SU-DHL-6 (cell line): Measurements from ENCODE around the gene CTXND1.

Experiments used
- H2AFZ ChIP-seq: fragments of 200-600 bp; sonication (generic); 2 replicates; pipeline ENCODE4 v1.6.1; 2014; ENCODE audit warnings: low read depth, mild to moderate bottlenecking, moderate library complexity, mixed read lengths, antibody characterized with exemption, low read length; ENCODE audit not compliant: severe bottlenecking
- H3F3A ChIP-seq: fragments of 200-600 bp; shearing (Covaris generic); 2 replicates; pipeline ENCODE4 v1.6.0; 2016; ENCODE audit warnings: antibody characterized with exemption, mild to moderate bottlenecking; ENCODE audit not compliant: insufficient read depth
- H3K27ac ChIP-seq: fragments of 200-600 bp; sonication (generic); 2 replicates; pipeline ENCODE4 v1.5.1; 2016; ENCODE audit warnings: low read depth, mild to moderate bottlenecking, low read length, moderate library complexity, mixed read lengths
- H3K27me3 ChIP-seq: fragments of 200-600 bp; sonication (generic), shearing (Covaris generic); 2 replicates; pipeline ENCODE4 v1.6.0; 2014; ENCODE audit warnings: mild to moderate bottlenecking, low read length
- H3K36me3 ChIP-seq: fragments of 200-600 bp; sonication (generic); 2 replicates; pipeline ENCODE4 v1.6.1; 2014; ENCODE audit warnings: mild to moderate bottlenecking, low read length, mixed read lengths
- H3K4me2 ChIP-seq: fragments of 300-600, 200-600 bp; shearing (Covaris generic), sonication (generic); 2 replicates; pipeline ENCODE4 v1.6.0; 2014; ENCODE audit warnings: low read length, low read depth, mild to moderate bottlenecking; ENCODE audit not compliant: poor library complexity, severe bottlenecking
- H3K4me3 ChIP-seq: fragments of 200-600 bp; sonication (generic); 2 replicates; pipeline ENCODE4 v1.5.1; 2014; ENCODE audit warnings: antibody characterized with exemption, low read length, mild to moderate bottlenecking, mixed read lengths; ENCODE audit not compliant: insufficient read depth, poor library complexity, severe bottlenecking
- H3K79me2 ChIP-seq: fragments of 200-600 bp; sonication (generic); 2 replicates; pipeline ENCODE4 v1.6.1; 2014; ENCODE audit warnings: mild to moderate bottlenecking, low read length, moderate library complexity; ENCODE audit not compliant: insufficient read depth
- H3K9ac ChIP-seq: fragments of 200-600 bp; sonication (generic); 2 replicates; pipeline ENCODE4 v1.7.0; 2014; ENCODE audit warnings: mild to moderate bottlenecking, low read length
- H3K9me2 ChIP-seq: fragments of 200-600 bp; sonication (generic); replicated peaks from 2 replicates; pipeline ENCODE4 v1.6.1; 2014; ENCODE audit warnings: low read length; ENCODE audit not compliant: insufficient read depth
- H3K9me3 ChIP-seq: fragments of 200-600 bp; sonication (generic); 2 replicates; pipeline ENCODE4 v1.6.1; 2014; ENCODE audit warnings: low read length, mixed read lengths; ENCODE audit not compliant: insufficient read depth
- H4K20me1 ChIP-seq: fragments of 200-600 bp; sonication (generic); 2 replicates; pipeline ENCODE4 v1.6.1; 2014; ENCODE audit warnings: low read depth, mild to moderate bottlenecking, antibody characterized with exemption, low read length, moderate library complexity, mixed read lengths
- EZH2phosphoT487 ChIP-seq: fragments of 200-600 bp; sonication (generic), shearing (Covaris generic); conservative IDR thresholded peaks from 2 replicates; pipeline ENCODE4 v1.6.1; 2018; ENCODE audit warnings: mild to moderate bottlenecking, antibody characterized with exemption, low read length, moderate library complexity, mixed read lengths
- TF ChIP-seq, protein P1 (sequence below): fragments of 200-600 bp; sonication (generic); IDR thresholded peaks from one replicate; pipeline ENCODE4 v1.5.1; 2017; ENCODE audit warnings: antibody characterized with exemption, mild to moderate bottlenecking, low read length, moderate library complexity; ENCODE audit not compliant: insufficient read depth, poor library complexity, severe bottlenecking

The CTXND1 gene

DNA sequence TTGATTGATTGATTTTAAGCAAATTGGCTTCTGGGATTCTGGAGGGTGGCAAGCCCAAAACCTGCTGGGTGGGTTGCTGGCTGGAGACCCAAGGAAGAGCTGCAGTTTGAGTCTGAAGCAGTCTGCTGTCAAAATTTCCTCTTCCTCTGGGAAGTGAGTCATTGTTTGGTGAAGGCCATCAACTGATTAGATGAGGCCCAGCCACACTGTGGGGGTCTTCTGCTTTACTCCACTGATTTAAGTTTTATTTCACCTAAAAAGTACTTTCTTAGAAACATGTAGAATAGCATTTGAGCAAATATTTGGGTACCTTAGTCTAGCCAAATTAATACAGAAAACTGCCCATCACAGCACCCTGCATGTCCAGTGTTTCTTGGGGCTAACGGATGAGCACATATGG, 65.4 kb downstream of the CTXND1 start:
- no peaks in the 10 kb centered on the region for H3K36me3 ChIP-seq
- H4K20me1 ChIP-seq = no peaks in the 10 kb centered on the region
- H3K4me3 ChIP-seq = no peak overlapping the region
- no peaks in the 10 kb centered on the region for H3K9me3 ChIP-seq
- no peaks in the 10 kb centered on the region for H3K27me3 ChIP-seq
- no peak overlapping the region for H3K9ac ChIP-seq
- H3K4me2 ChIP-seq = no peak overlapping the region
- no peak overlapping the region for H2AFZ ChIP-seq
- H3F3A ChIP-seq = no peaks in the 10 kb centered on the region
- TF ChIP-seq, protein P1, sequence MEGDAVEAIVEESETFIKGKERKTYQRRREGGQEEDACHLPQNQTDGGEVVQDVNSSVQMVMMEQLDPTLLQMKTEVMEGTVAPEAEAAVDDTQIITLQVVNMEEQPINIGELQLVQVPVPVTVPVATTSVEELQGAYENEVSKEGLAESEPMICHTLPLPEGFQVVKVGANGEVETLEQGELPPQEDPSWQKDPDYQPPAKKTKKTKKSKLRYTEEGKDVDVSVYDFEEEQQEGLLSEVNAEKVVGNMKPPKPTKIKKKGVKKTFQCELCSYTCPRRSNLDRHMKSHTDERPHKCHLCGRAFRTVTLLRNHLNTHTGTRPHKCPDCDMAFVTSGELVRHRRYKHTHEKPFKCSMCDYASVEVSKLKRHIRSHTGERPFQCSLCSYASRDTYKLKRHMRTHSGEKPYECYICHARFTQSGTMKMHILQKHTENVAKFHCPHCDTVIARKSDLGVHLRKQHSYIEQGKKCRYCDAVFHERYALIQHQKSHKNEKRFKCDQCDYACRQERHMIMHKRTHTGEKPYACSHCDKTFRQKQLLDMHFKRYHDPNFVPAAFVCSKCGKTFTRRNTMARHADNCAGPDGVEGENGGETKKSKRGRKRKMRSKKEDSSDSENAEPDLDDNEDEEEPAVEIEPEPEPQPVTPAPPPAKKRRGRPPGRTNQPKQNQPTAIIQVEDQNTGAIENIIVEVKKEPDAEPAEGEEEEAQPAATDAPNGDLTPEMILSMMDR = no peak
- TF ChIP-seq EZH2phosphoT487 = no peak
- no peaks in the 10 kb centered on the region for H3K79me2 ChIP-seq
- H3K9me2 ChIP-seq = no peaks in the 10 kb centered on the region
- no peak overlapping the region for H3K27ac ChIP-seq

DNA sequence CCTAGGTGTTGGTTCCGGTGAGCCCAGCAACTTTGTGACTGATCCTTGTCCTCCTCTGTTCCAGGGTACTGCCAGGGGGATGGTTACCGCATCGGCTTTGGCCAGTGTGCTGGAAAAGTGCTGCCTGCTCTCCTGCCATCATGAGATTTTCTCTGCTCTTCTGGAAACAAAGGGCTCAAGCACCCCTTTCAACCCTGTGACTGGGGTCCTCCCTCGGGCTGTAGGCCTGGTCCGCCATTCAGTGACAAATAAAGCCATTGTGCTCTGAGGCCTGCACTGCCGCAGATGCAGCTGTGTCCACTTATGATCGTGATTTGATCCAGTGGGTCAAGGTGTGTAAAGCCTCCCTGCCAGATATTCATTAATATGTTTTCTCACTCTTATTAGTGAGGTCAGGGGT, 65.9 kb downstream of the CTXND1 start:
- Histone ChIP-seq H3F3A (no peaks in the 10 kb centered on the region), H3K4me3 (no peak overlapping the region), H3K27me3 (no peaks in the 10 kb centered on the region), H3K27ac (no peak overlapping the region), H2AFZ (no peak overlapping the region), H3K9ac (no peak overlapping the region), H3K36me3 (no peaks in the 10 kb centered on the region), H4K20me1 (no peaks in the 10 kb centered on the region), H3K9me3 (no peaks in the 10 kb centered on the region), H3K9me2 (no peaks in the 10 kb centered on the region), H3K79me2 (no peaks in the 10 kb centered on the region), H3K4me2 (no peak overlapping the region)
- TF ChIP-seq, protein P1 = no peak
- TF ChIP-seq EZH2phosphoT487 = no peak

DNA sequence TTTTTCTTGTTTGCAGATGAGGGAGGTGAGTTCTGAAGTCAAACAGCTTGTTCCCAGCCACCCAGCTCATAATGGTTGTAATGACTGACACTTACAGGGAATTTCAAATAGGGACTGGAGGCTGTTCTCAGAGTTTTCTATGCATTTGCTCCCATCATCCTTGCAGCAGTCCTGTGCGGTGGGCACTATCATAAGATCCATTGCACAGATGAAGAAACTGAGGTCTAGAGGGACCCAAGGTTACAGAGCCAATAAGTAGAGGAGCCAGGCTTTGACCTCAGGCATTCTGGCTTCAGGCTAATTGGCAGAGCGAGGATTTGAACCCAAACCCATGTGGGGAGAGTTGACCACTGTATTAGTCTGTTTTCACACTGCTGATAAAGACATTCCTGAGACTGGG, 66.9 kb downstream of the CTXND1 start:
- H3F3A ChIP-seq = no peaks in the 10 kb centered on the region
- H3K4me2 ChIP-seq = no peak overlapping the region
- H3K9me3 ChIP-seq = no peaks in the 10 kb centered on the region
- H3K27me3 ChIP-seq = no peaks in the 10 kb centered on the region
- no peaks in the 10 kb centered on the region for H3K9me2 ChIP-seq
- no peak overlapping the region for H3K4me3 ChIP-seq
- no peaks in the 10 kb centered on the region for H3K79me2 ChIP-seq
- H2AFZ ChIP-seq = no peak overlapping the region
- H4K20me1 ChIP-seq = no peaks in the 10 kb centered on the region
- H3K9ac ChIP-seq = no peak overlapping the region
- no peak overlapping the region for H3K27ac ChIP-seq
- no peaks in the 10 kb centered on the region for H3K36me3 ChIP-seq
- TF ChIP-seq EZH2phosphoT487 = no peak
- TF ChIP-seq, protein P1 = no peak

DNA sequence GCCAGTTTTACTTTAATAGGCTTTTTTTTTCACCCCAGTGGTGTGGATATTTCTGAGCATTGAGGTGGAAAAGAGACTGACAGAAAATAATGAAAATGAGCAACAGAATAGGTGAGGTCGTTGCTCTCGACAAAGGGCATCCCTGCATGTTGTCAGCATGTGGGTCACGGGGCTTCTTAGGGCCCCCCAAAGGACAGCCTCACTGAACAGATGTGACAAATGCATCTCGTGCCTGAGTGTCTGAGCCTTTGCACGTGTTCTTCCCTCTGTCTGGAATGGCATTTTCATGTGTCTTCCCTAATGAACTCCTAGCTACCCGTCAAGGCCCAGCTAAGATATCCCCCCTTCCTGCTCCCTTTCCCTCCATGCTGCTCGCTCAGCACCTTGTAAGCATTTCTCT, 67.5 kb downstream of the CTXND1 start:
- no peaks in the 10 kb centered on the region for H3F3A ChIP-seq
- H3K27me3 ChIP-seq = no peaks in the 10 kb centered on the region
- TF ChIP-seq, protein P1 = no peak
- TF ChIP-seq EZH2phosphoT487 = no peak
- H2AFZ ChIP-seq = no peak overlapping the region
- no peak overlapping the region for H3K4me3 ChIP-seq
- no peaks in the 10 kb centered on the region for H4K20me1 ChIP-seq
- H3K27ac ChIP-seq = no peak overlapping the region
- H3K4me2 ChIP-seq = no peak overlapping the region
- no peaks in the 10 kb centered on the region for H3K9me3 ChIP-seq
- no peaks in the 10 kb centered on the region for H3K79me2 ChIP-seq
- H3K9me2 ChIP-seq = no peaks in the 10 kb centered on the region
- no peaks in the 10 kb centered on the region for H3K36me3 ChIP-seq
- no peak overlapping the region for H3K9ac ChIP-seq
